RWPE1 (cell line): ENCODE data around the gene WNT7B.

ENCODE experiments used
- CTCF ChIA-PET: fragments of 350-600 bp; sonication (Branson Sonifier 250); formaldehyde crosslinking; extraction: SDS; loops from one replicate; lab custom pipeline; 2021; lab: Yijun Ruan, JAX
- POLR2A ChIA-PET: fragments of 400-600 bp; formaldehyde crosslinking; extraction: SDS; loops from one replicate; lab custom pipeline; 2020; ENCODE audit warnings: antibody characterized with exemption; ENCODE audit not compliant: low non-redundant PET; lab: Yijun Ruan, JAX
- DNase-seq: peaks from one replicate; pipeline ENCODE4 v3.0.0; 2012; ENCODE audit warnings: low spot score
- H3K27ac ChIP-seq: fragments of 450-650 bp; 2 replicates; pipeline ENCODE4 v1.5.1; 2017
- CTCF ChIP-seq: fragments of 450-650 bp; conservative IDR thresholded peaks from 2 replicates; pipeline ENCODE4 v1.5.1; 2017; ENCODE audit warnings: low read depth, mild to moderate bottlenecking

Gene WNT7B

GRCh38 chr22:45964926-45965527 lies 11.9 kb downstream of the WNT7B start:
- POLR2A ChIA-PET, result no interaction called here
- H3K27ac ChIP-seq, result peak overlapping the region; percentile 3; the same call in 1 of the 2 replicates
- DNase-seq, result no peak
- CTCF ChIA-PET, result interaction anchor here (0.6 kb wide), 2 partner anchors 415 to 694 kb away, joined by 3 to 5 read pairs; no protein-coding TSS in a partner anchor
- TF ChIP-seq CTCF, result no peak

GRCh38 chr22:45964372-45964771 lies 12.6 kb downstream of the WNT7B start:
- DNase-seq, result no peak
- ChIA-PET CTCF (no interaction called here), POLR2A (no interaction called here)
- peak overlapping the region; percentile 3; the same call in 1 of the 2 replicates for H3K27ac ChIP-seq
- no peak for TF ChIP-seq CTCF

- peak overlapping the region; percentile 33 for H3K27ac ChIP-seq
- ChIA-PET CTCF (no interaction called here), POLR2A (no interaction called here)
- TF ChIP-seq CTCF, result no peak
- DNase-seq, result no peak
Observed at GRCh38 chr22:45963821-45964220, 13.1 kb downstream of the WNT7B start.

GRCh38 chr22:45962756-45963324 lies 14.1 kb downstream of the WNT7B start:
- TF ChIP-seq CTCF, result no peak
- CTCF ChIA-PET, result interaction anchor here (0.7 kb wide), 2 partner anchors 390 to 1518 kb away, joined by 3 read pairs; no protein-coding TSS in a partner anchor
- POLR2A ChIA-PET, result no interaction called here
- peak overlapping the region; percentile 33 for H3K27ac ChIP-seq
- DNase-seq, result no peak

GRCh38 chr22:45962434-45962718 lies 14.6 kb downstream of the WNT7B start:
- H3K27ac ChIP-seq, result peak overlapping the region; percentile 33
- ChIA-PET POLR2A (no interaction called here), CTCF (interaction anchor here (0.7 kb wide), 1 partner anchor 389 kb away, joined by 3 read pairs; no protein-coding TSS in a partner anchor)
- no peak for TF ChIP-seq CTCF
- no peak for DNase-seq

- no peak for DNase-seq
- H3K27ac ChIP-seq, result peak overlapping the region; percentile 33
- ChIA-PET POLR2A (no interaction called here), CTCF (interaction anchor here (0.6 to 0.7 kb wide), 2 partner anchors 98 to 389 kb away, joined by 3 to 4 read pairs; no protein-coding TSS in a partner anchor)
- TF ChIP-seq CTCF, result no peak
Observed at GRCh38 chr22:45961679-45962433, 15.1 kb downstream of the WNT7B start.
